ENCODE measurements around the gene XYLT1.

DNA sequence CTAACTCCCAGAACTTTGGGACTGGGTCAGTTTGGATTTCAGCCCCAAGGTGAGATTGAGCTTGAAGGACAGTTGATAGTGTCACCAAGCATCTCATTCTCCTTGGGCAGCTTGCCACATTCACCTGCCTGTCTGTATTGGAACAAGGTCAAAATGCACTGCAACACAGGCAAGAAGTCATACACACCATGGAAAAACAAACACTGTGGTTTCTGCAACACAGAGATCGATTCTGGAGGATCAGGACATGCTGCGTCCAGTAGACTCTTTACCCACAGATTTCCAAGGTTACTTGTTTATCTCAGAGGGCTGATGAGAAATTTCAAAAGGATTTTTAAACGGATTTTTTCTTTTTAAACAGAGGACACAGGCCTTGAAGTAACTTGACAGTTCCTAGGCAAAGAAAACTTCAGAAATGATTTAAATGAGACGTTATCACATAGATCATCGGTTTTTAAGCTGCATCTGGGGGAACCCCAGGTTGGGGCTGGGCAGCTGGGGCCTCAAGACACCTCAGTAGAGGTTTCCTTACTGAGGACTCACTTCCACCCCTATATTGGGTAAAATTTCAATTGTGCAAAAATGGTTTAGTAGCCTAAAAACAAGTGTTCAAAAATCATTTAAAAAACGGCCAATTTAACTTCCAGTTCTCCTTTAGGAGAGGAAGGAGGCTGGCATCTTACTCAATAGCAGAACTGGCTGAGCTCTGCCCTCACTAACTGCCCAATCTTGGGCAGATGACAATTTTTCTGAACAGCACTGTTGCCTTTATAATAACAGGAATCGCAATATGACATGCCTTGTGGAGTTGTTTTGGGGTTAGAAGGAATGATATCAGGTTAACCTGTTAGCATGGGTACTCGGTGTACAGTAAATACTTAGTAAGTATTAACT is 299.3 kb downstream of the XYLT1 start:
- no peak for TF ChIP-seq ZC3H10 (CRISPR knock-in tag; IDR thresholded peaks at IDR 0.05)
- no peak for TF ChIP-seq TCF4 (CRISPR knock-in tag; IDR thresholded peaks at IDR 0.05; ENCODE audit: borderline replicate concordance)
- TF ChIP-seq ZFP30 (CRISPR knock-in tag; IDR thresholded peaks at IDR 0.05): no peak
- no peak for TF ChIP-seq ZFP3 (CRISPR knock-in tag; IDR thresholded peaks at IDR 0.05)
- TF ChIP-seq ZNF70 (CRISPR knock-in tag; IDR thresholded peaks at IDR 0.05): no peak
- TF ChIP-seq, protein P1, sequence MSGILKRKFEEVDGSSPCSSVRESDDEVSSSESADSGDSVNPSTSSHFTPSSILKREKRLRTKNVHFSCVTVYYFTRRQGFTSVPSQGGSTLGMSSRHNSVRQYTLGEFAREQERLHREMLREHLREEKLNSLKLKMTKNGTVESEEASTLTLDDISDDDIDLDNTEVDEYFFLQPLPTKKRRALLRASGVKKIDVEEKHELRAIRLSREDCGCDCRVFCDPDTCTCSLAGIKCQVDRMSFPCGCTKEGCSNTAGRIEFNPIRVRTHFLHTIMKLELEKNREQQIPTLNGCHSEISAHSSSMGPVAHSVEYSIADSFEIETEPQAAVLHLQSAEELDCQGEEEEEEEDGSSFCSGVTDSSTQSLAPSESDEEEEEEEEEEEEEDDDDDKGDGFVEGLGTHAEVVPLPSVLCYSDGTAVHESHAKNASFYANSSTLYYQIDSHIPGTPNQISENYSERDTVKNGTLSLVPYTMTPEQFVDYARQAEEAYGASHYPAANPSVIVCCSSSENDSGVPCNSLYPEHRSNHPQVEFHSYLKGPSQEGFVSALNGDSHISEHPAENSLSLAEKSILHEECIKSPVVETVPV (CRISPR knock-in tag; IDR thresholded peaks at IDR 0.05): no peak
- no peak for TF ChIP-seq TOX (CRISPR knock-in tag; IDR thresholded peaks at IDR 0.05; ENCODE audit: borderline replicate concordance)
